Activated T-helper 2 cell treated with anti-CD3 and anti-CD28 coated beads, Interferon-gamma antibody, Interleukin-2, Interleukin-4, amounts not matched to agents 10 μg/mL and 5 μg/mL and 100 μg/mL, durations not matched to agents 14 hours and 24 hours and 36 hours (primary cell): ENCODE data around the gene ADPRS. TPM values are rescaled to one million over a fixed set of nuclear protein-coding genes. Genes with fewer than 3 reads are reported as not detected.

Experiments
- DNase-seq: peaks from one replicate; pipeline ENCODE4 v3.0.0; 2021; ENCODE audit warnings: low spot score
- H3K27ac Mint-ChIP-seq: one replicate; pipeline ENCODE4 v1.8.0; 2021; ENCODE audit warnings: mixed read lengths
- H3K27me3 Mint-ChIP-seq: one replicate; pipeline ENCODE4 v1.8.0; 2021; ENCODE audit warnings: low read depth, mixed read lengths
- H3K36me3 Mint-ChIP-seq: one replicate; pipeline ENCODE4 v1.8.0; 2021; ENCODE audit warnings: low read depth, mixed read lengths
- H3K4me1 Mint-ChIP-seq: one replicate; pipeline ENCODE4 v1.8.0; 2021; ENCODE audit warnings: low read depth, mixed read lengths
- H3K4me3 Mint-ChIP-seq: one replicate; pipeline ENCODE4 v1.8.0; 2021; ENCODE audit warnings: low read depth, mild to moderate bottlenecking, moderate library complexity, mixed read lengths
- H3K9me3 Mint-ChIP-seq: one replicate; pipeline ENCODE4 v1.8.0; 2021; ENCODE audit warnings: mixed read lengths
- intact Hi-C: fragments of 100-400 bp; cut with micrococcal nuclease; formaldehyde crosslinking; loops from one replicate; pipeline ENCODE4 v1.15.1; 2023
- total RNA-seq: library from RNA; stranded (reverse); gene quantifications from 2 replicates; pipeline ENCODE4 v1.2.3, GENCODE V29; 2022

The ADPRS gene
- total RNA-seq, 1 donor from 2014 or later, result 33.6 TPM

GRCh38 chr1:36134505-36135329 is 46.0 kb downstream of the ADPRS start:
- Mint-ChIP-seq H3K4me1 (peaks cover 7% of the 10 kb centered on the region), H3K9me3 (no peaks in the 10 kb centered on the region), H3K4me3 (no peak overlapping the region), H3K27me3 (no peaks in the 10 kb centered on the region), H3K27ac (no peak overlapping the region), H3K36me3 (peaks cover 22% of the 10 kb centered on the region)
- DNase-seq, result no peak
- intact Hi-C loops, result loop anchor here (1.0 kb wide), 1 partner anchor 35 kb away; no protein-coding TSS in a partner anchor

GRCh38 chr1:36135330-36135667 is 46.6 kb downstream of the ADPRS start:
- intact Hi-C loops, result no loop called here
- peaks cover 7% of the 10 kb centered on the region for H3K4me1 Mint-ChIP-seq
- H3K36me3 Mint-ChIP-seq, result peaks cover 27% of the 10 kb centered on the region

GRCh38 chr1:36135796-36136195 is 47.1 kb downstream of the ADPRS start:
- no peak for DNase-seq
- Mint-ChIP-seq H3K4me1 (peaks cover 10% of the 10 kb centered on the region), H3K9me3 (no peaks in the 10 kb centered on the region), H3K4me3 (no peak overlapping the region), H3K27ac (no peak overlapping the region), H3K36me3 (peaks cover 27% of the 10 kb centered on the region), H3K27me3 (no peaks in the 10 kb centered on the region)
- intact Hi-C loops, result no loop called here

More at GRCh38 chr1:36135330-36135667, 46.6 kb downstream of the ADPRS start:
- DNase-seq, result no peak
- Mint-ChIP-seq H3K4me3 (no peak overlapping the region), H3K27me3 (no peaks in the 10 kb centered on the region), H3K27ac (no peak overlapping the region), H3K9me3 (no peaks in the 10 kb centered on the region)

- H3K36me3 Mint-ChIP-seq, result peaks cover 33% of the 10 kb centered on the region
- peaks cover 17% of the 10 kb centered on the region for H3K4me1 Mint-ChIP-seq
- no peaks in the 10 kb centered on the region for H3K9me3 Mint-ChIP-seq
- intact Hi-C loops, result no loop called here
- no peak overlapping the region for H3K4me3 Mint-ChIP-seq
- no peak overlapping the region for H3K27ac Mint-ChIP-seq
- no peak for DNase-seq
- H3K27me3 Mint-ChIP-seq, result no peaks in the 10 kb centered on the region
Measured at GRCh38 chr1:36136535-36136934, 47.8 kb downstream of the ADPRS start.

GRCh38 chr1:36137226-36137625 is 48.5 kb downstream of the ADPRS start:
- Mint-ChIP-seq H3K4me3 (no peak overlapping the region), H3K9me3 (no peaks in the 10 kb centered on the region), H3K27ac (no peak overlapping the region), H3K4me1 (peaks cover 21% of the 10 kb centered on the region), H3K36me3 (peaks cover 37% of the 10 kb centered on the region), H3K27me3 (no peaks in the 10 kb centered on the region)
- no peak for DNase-seq
- intact Hi-C loops, result no loop called here

GRCh38 chr1:36137776-36138175 is 49.1 kb downstream of the ADPRS start:
- Mint-ChIP-seq H3K4me1 (peaks cover 22% of the 10 kb centered on the region), H3K4me3 (no peak overlapping the region), H3K27me3 (no peaks in the 10 kb centered on the region), H3K36me3 (peaks cover 39% of the 10 kb centered on the region), H3K27ac (no peak overlapping the region), H3K9me3 (no peaks in the 10 kb centered on the region)
- intact Hi-C loops, result no loop called here
- no peak for DNase-seq

GRCh38 chr1:36139521-36139920 is 50.8 kb downstream of the ADPRS start:
- H3K27me3 Mint-ChIP-seq, result no peaks in the 10 kb centered on the region
- intact Hi-C loops, result no loop called here
- peaks cover 31% of the 10 kb centered on the region for H3K4me1 Mint-ChIP-seq
- no peak overlapping the region for H3K4me3 Mint-ChIP-seq
- H3K27ac Mint-ChIP-seq, result no peak overlapping the region
- DNase-seq, result no peak
- no peaks in the 10 kb centered on the region for H3K9me3 Mint-ChIP-seq
- H3K36me3 Mint-ChIP-seq, result peaks cover 50% of the 10 kb centered on the region

GRCh38 chr1:36142121-36142520 is 53.4 kb downstream of the ADPRS start:
- DNase-seq, result no peak
- H3K9me3 Mint-ChIP-seq, result peaks cover 3% of the 10 kb centered on the region
- no peak overlapping the region for H3K4me3 Mint-ChIP-seq
- H3K36me3 Mint-ChIP-seq, result peaks cover 49% of the 10 kb centered on the region
- H3K4me1 Mint-ChIP-seq, result peaks cover 29% of the 10 kb centered on the region
- intact Hi-C loops, result no loop called here
- no peak overlapping the region for H3K27ac Mint-ChIP-seq
- H3K27me3 Mint-ChIP-seq, result no peaks in the 10 kb centered on the region

- Mint-ChIP-seq H3K9me3 (peaks cover 3% of the 10 kb centered on the region), H3K4me1 (peaks cover 37% of the 10 kb centered on the region), H3K4me3 (no peak overlapping the region), H3K27ac (peak overlapping the region; percentile 68), H3K36me3 (peaks cover 49% of the 10 kb centered on the region), H3K27me3 (no peaks in the 10 kb centered on the region)
- intact Hi-C loops, result no loop called here
- DNase-seq, result no peak
Measured at GRCh38 chr1:36143424-36143823, 54.7 kb downstream of the ADPRS start.

Other genes starting within 250 kb of the ADPRS start
- gene AGO1, start 205.7 kb upstream of the ADPRS start, total RNA-seq, result 36.9 and 38.6 TPM in 2 replicates
- gene AGO3, start 157.8 kb upstream of the ADPRS start, total RNA-seq, result 21.2 and 26.7 TPM in 2 replicates
- 0.18 and 0.21 TPM in 2 replicates for gene TEKT2, start 4.8 kb upstream of the ADPRS start, total RNA-seq
- gene COL8A2, start 36.3 kb downstream of the ADPRS start, total RNA-seq, result not detected in 2 replicates
- gene TRAPPC3, start 60.6 kb downstream of the ADPRS start, total RNA-seq, result 68.4 and 71.5 TPM in 2 replicates
- 162 and 172 TPM in 2 replicates for gene MAP7D1, start 67.3 kb downstream of the ADPRS start, total RNA-seq
- 159 and 164 TPM in 2 replicates for gene THRAP3, start 135.6 kb downstream of the ADPRS start, total RNA-seq
- gene SH3D21, start 217.5 kb downstream of the ADPRS start, total RNA-seq, result 19.0 and 20.4 TPM in 2 replicates
- 10.7 and 11.0 TPM in 2 replicates for gene EVA1B, start 234.8 kb downstream of the ADPRS start, total RNA-seq